OCI-LY1 (cell line): Measurements from ENCODE around the gene MAK.

ENCODE experiments used
- H2AFZ ChIP-seq: fragments of 200-600 bp; sonication (generic), shearing (Covaris generic); 2 replicates; pipeline ENCODE4 v1.6.0; 2014; ENCODE audit warnings: antibody characterized with exemption, mild to moderate bottlenecking, low read length
- H3F3A ChIP-seq: fragments of 200-600 bp; sonication (generic), shearing (Covaris generic); 2 replicates; pipeline ENCODE4 v1.6.0; 2014; ENCODE audit warnings: mild to moderate bottlenecking, antibody characterized with exemption, low read length, moderate library complexity; ENCODE audit not compliant: insufficient read depth
- H3K27ac ChIP-seq: fragments of 200-600 bp; sonication (generic); 2 replicates; pipeline ENCODE4 v1.5.1; 2014; ENCODE audit warnings: low read length, mixed run types, mild to moderate bottlenecking, low read depth; ENCODE audit not compliant: poor library complexity, severe bottlenecking
- H3K27me3 ChIP-seq: fragments of 200-600 bp; sonication (generic); 2 replicates; pipeline ENCODE4 v1.6.0; 2014; ENCODE audit warnings: antibody characterized with exemption, mild to moderate bottlenecking, low read length, moderate library complexity; ENCODE audit not compliant: insufficient read depth
- H3K36me3 ChIP-seq: fragments of 200-600 bp; sonication (generic); 2 replicates; pipeline ENCODE4 v1.6.1; 2014; ENCODE audit warnings: mild to moderate bottlenecking, antibody characterized with exemption, low read length, moderate library complexity, mixed read lengths; ENCODE audit not compliant: insufficient read depth
- H3K4me1 ChIP-seq: fragments of 200-600 bp; sonication (generic); 2 replicates; pipeline ENCODE4 v1.5.1; 2014; ENCODE audit warnings: mild to moderate bottlenecking, low read length, moderate library complexity; ENCODE audit not compliant: insufficient read depth, severe bottlenecking
- H3K4me2 ChIP-seq: fragments of 200-600 bp; sonication (generic), shearing (Covaris generic); 2 replicates; pipeline ENCODE4 v1.6.1; 2014; ENCODE audit warnings: low read length
- H3K4me3 ChIP-seq: fragments of 200-600 bp; sonication (generic); 2 replicates; pipeline ENCODE4 v1.5.1; 2014; ENCODE audit warnings: low read length, low read depth, mild to moderate bottlenecking, mixed read lengths; ENCODE audit not compliant: poor library complexity, severe bottlenecking
- H3K79me2 ChIP-seq: fragments of 200-600 bp; shearing (Covaris generic); 2 replicates; pipeline ENCODE4 v1.6.1; 2016; ENCODE audit warnings: mixed run types, low read length, mixed read lengths; ENCODE audit not compliant: insufficient read depth
- H3K9ac ChIP-seq: fragments of 200-600 bp; sonication (generic), shearing (Covaris generic); 2 replicates; pipeline ENCODE4 v1.6.1; 2014; ENCODE audit warnings: mild to moderate bottlenecking, low read length, mixed read lengths
- H3K9me2 ChIP-seq: fragments of 200-600 bp; sonication (generic), shearing (Covaris generic); 2 replicates; pipeline ENCODE4 v1.6.1; 2014; ENCODE audit warnings: low read depth, mild to moderate bottlenecking, low read length, mixed read lengths
- H3K9me3 ChIP-seq: fragments of 200-600 bp; shearing (Covaris generic); 2 replicates; pipeline ENCODE4 v1.6.1; 2014; ENCODE audit warnings: low read length, mixed read lengths
- H4K20me1 ChIP-seq: fragments of 200-600 bp; sonication (generic), shearing (Covaris generic); 2 replicates; pipeline ENCODE4 v1.6.0; 2016; ENCODE audit warnings: mild to moderate bottlenecking, low read length; ENCODE audit not compliant: insufficient read depth
- CTCF ChIP-seq: fragments of 200-600 bp; sonication (generic), shearing (Covaris generic); IDR thresholded peaks from 2 replicates; pipeline ENCODE4 v1.5.1; 2017; ENCODE audit warnings: mild to moderate bottlenecking, antibody characterized with exemption, low read length, moderate library complexity, mixed read lengths
- EZH2 ChIP-seq: fragments of 200-600 bp; sonication (generic), shearing (Covaris generic); IDR thresholded peaks from 2 replicates; pipeline ENCODE4 v1.8.0; 2017; ENCODE audit warnings: borderline replicate concordance, mixed run types, mild to moderate bottlenecking, antibody characterized with exemption, low read length, moderate library complexity, mixed read lengths

Gene MAK

GRCh38 chr6:10730254-10730653, 108.1 kb downstream of the MAK start:
- no peaks in the 10 kb centered on the region for H4K20me1 ChIP-seq
- no peaks in the 10 kb centered on the region for H3K9me2 ChIP-seq
- no peaks in the 10 kb centered on the region for H3K27me3 ChIP-seq
- no peak overlapping the region for H3K4me2 ChIP-seq
- no peak overlapping the region for H3K27ac ChIP-seq
- H3K4me1 ChIP-seq = no peaks in the 10 kb centered on the region
- H3F3A ChIP-seq = no peaks in the 10 kb centered on the region
- no peaks in the 10 kb centered on the region for H3K79me2 ChIP-seq
- no peak overlapping the region for H3K9ac ChIP-seq
- peaks cover 55% of the 10 kb centered on the region for H3K36me3 ChIP-seq
- no peak for TF ChIP-seq CTCF
- TF ChIP-seq EZH2 = no peak
- H3K4me3 ChIP-seq = no peak overlapping the region
- H2AFZ ChIP-seq = no peak overlapping the region
- no peaks in the 10 kb centered on the region for H3K9me3 ChIP-seq

GRCh38 chr6:10725716-10726115, 112.6 kb downstream of the MAK start:
- Histone ChIP-seq H3K36me3 (peaks cover 43% of the 10 kb centered on the region), H3K27ac (no peak overlapping the region), H3K9me3 (no peaks in the 10 kb centered on the region), H3K79me2 (no peaks in the 10 kb centered on the region), H3K4me1 (peaks cover 36% of the 10 kb centered on the region), H2AFZ (no peak overlapping the region), H3K9me2 (no peaks in the 10 kb centered on the region), H3K27me3 (no peaks in the 10 kb centered on the region), H3K4me2 (no peak overlapping the region), H3K4me3 (no peak overlapping the region), H3K9ac (no peak overlapping the region), H4K20me1 (no peaks in the 10 kb centered on the region), H3F3A (no peaks in the 10 kb centered on the region)
- TF ChIP-seq EZH2 (no peak), CTCF (no peak)

- no peaks in the 10 kb centered on the region for H3K9me2 ChIP-seq
- H3K9ac ChIP-seq = no peak overlapping the region; the same call in 1 of the 2 replicates
- H3F3A ChIP-seq = no peaks in the 10 kb centered on the region
- no peak overlapping the region for H2AFZ ChIP-seq
- no peak overlapping the region for H3K4me3 ChIP-seq
- H3K9me3 ChIP-seq = no peaks in the 10 kb centered on the region
- H3K36me3 ChIP-seq = peaks cover 36% of the 10 kb centered on the region
- no peaks in the 10 kb centered on the region for H3K27me3 ChIP-seq
- no peak overlapping the region for H3K27ac ChIP-seq
- no peaks in the 10 kb centered on the region for H4K20me1 ChIP-seq
- H3K79me2 ChIP-seq = no peaks in the 10 kb centered on the region
- TF ChIP-seq EZH2 (no peak), CTCF (no peak)
- H3K4me1 ChIP-seq = peaks cover 41% of the 10 kb centered on the region
- H3K4me2 ChIP-seq = no peak overlapping the region
These were observed 113.3 kb downstream of the MAK start for GRCh38 chr6:10725044-10725443.
